BE2C (cell line): ENCODE data around the gene PRODH.
"Not testable (repeated sequence)": the region's sequence is repeated elsewhere in the genome, so short reads cannot be mapped to it uniquely, and the experiment has no call there.

Experiments
- DNase-seq: peaks from one replicate; pipeline ENCODE4 v3.0.0-alpha.2; 2020
- H3K27me3 ChIP-seq: fragments of 250-450 bp; sonication (Bioruptor Pico); 2 replicates; pipeline ENCODE4 v1.5.1; 2020; ENCODE audit warnings: mild to moderate bottlenecking
- H3K36me3 ChIP-seq: fragments of 250-450 bp; sonication (Bioruptor Pico); 2 replicates; pipeline ENCODE4 v1.5.1; 2020; ENCODE audit warnings: mild to moderate bottlenecking
- H3K4me1 ChIP-seq: fragments of 250-450 bp; sonication (Bioruptor Pico); 2 replicates; pipeline ENCODE4 v1.5.1; 2020
- H3K4me3 ChIP-seq: 2 replicates; pipeline ENCODE4 v1.5.1; 2011; ENCODE audit warnings: low read depth, low read length
- H3K9me3 ChIP-seq: fragments of 250-450 bp; sonication (Bioruptor Pico); 2 replicates; pipeline ENCODE4 v1.5.1; 2020
- CTCF ChIP-seq: IDR thresholded peaks from 2 replicates; pipeline ENCODE4 v1.5.1; 2012; ENCODE audit warnings: mild to moderate bottlenecking, low read depth, low read length

The PRODH gene

GRCh38 chr22:18947905-18948304, 11.8 kb upstream of the PRODH start:
- H3K4me3 ChIP-seq, result no peak overlapping the region
- H3K9me3 ChIP-seq, result no peaks in the 10 kb centered on the region
- no peaks in the 10 kb centered on the region for H3K27me3 ChIP-seq
- no peaks in the 10 kb centered on the region for H3K4me1 ChIP-seq
- DNase-seq, result no peak
- TF ChIP-seq CTCF, result no peak
- no peaks in the 10 kb centered on the region for H3K36me3 ChIP-seq

GRCh38 chr22:18947105-18947504, 11.0 kb upstream of the PRODH start:
- not testable (repeated sequence) for H3K4me1 ChIP-seq, H3K4me3 ChIP-seq, H3K27me3 ChIP-seq, H3K9me3 ChIP-seq, H3K36me3 ChIP-seq, DNase-seq

GRCh38 chr22:18938691-18939090, 2.6 kb upstream of the PRODH start:
- H3K9me3 ChIP-seq, DNase-seq, H3K27me3 ChIP-seq, H3K4me3 ChIP-seq, H3K4me1 ChIP-seq, H3K36me3 ChIP-seq: not testable (repeated sequence)

- not testable (repeated sequence) for H3K9me3 ChIP-seq, DNase-seq, H3K27me3 ChIP-seq, H3K4me1 ChIP-seq, H3K36me3 ChIP-seq, H3K4me3 ChIP-seq
These were observed 1.4 kb downstream of the PRODH start for GRCh38 chr22:18934688-18935087.

- no peaks in the 10 kb centered on the region for H3K36me3 ChIP-seq
- TF ChIP-seq CTCF, result no peak
- H3K4me1 ChIP-seq, result no peaks in the 10 kb centered on the region
- H3K9me3 ChIP-seq, result no peaks in the 10 kb centered on the region
- H3K4me3 ChIP-seq, result no peak overlapping the region
- H3K27me3 ChIP-seq, result no peaks in the 10 kb centered on the region
- DNase-seq, result no peak
These were observed 2.2 kb downstream of the PRODH start for GRCh38 chr22:18933914-18934313.

- H3K4me1 ChIP-seq, result no peaks in the 10 kb centered on the region
- no peaks in the 10 kb centered on the region for H3K36me3 ChIP-seq
- H3K9me3 ChIP-seq, result no peaks in the 10 kb centered on the region
- no peak overlapping the region for H3K4me3 ChIP-seq
- DNase-seq, result no peak
- H3K27me3 ChIP-seq, result no peaks in the 10 kb centered on the region
- no peak for TF ChIP-seq CTCF
These were observed 4.0 kb downstream of the PRODH start for GRCh38 chr22:18931905-18932652.

GRCh38 chr22:18929459-18929858, 6.6 kb downstream of the PRODH start:
- Histone ChIP-seq H3K36me3 (no peaks in the 10 kb centered on the region), H3K27me3 (no peaks in the 10 kb centered on the region), H3K4me1 (no peaks in the 10 kb centered on the region), H3K4me3 (no peak overlapping the region), H3K9me3 (no peaks in the 10 kb centered on the region)
- DNase-seq, result no peak
- no peak for TF ChIP-seq CTCF

- no peak for TF ChIP-seq CTCF
- no peaks in the 10 kb centered on the region for H3K27me3 ChIP-seq
These were observed 8.5 kb downstream of the PRODH start for GRCh38 chr22:18927573-18927972.

More at GRCh38 chr22:18927573-18927972, 8.5 kb downstream of the PRODH start:
- DNase-seq, result no peak
- no peaks in the 10 kb centered on the region for H3K4me1 ChIP-seq
- no peak overlapping the region for H3K4me3 ChIP-seq
- no peaks in the 10 kb centered on the region for H3K9me3 ChIP-seq
- no peaks in the 10 kb centered on the region for H3K36me3 ChIP-seq
